Measurements from ENCODE around the gene RNF169. TPM values are rescaled to one million over a fixed set of nuclear protein-coding genes. Genes with fewer than 3 reads are reported as not detected.

RNF169 gene
- total RNA-seq, 1 experiment from 2014 or later: 19.7 TPM

GRCh38 chr11:74860743-74861142 is 112.1 kb downstream of the RNF169 start:
- POLR2A ChIA-PET (ENCODE audit: low non-redundant PET): no interaction called here
- peaks cover 21% of the 10 kb centered on the region for H3K9me3 ChIP-seq (ENCODE audit: low read depth, low read length, poor library complexity, severe bottlenecking)
- no peak for TF ChIP-seq EZH2 (IDR thresholded peaks at IDR 0.05; ENCODE audit: borderline replicate concordance, low read depth, low read length, poor library complexity, severe bottlenecking)
- TF ChIP-seq, protein P1, sequence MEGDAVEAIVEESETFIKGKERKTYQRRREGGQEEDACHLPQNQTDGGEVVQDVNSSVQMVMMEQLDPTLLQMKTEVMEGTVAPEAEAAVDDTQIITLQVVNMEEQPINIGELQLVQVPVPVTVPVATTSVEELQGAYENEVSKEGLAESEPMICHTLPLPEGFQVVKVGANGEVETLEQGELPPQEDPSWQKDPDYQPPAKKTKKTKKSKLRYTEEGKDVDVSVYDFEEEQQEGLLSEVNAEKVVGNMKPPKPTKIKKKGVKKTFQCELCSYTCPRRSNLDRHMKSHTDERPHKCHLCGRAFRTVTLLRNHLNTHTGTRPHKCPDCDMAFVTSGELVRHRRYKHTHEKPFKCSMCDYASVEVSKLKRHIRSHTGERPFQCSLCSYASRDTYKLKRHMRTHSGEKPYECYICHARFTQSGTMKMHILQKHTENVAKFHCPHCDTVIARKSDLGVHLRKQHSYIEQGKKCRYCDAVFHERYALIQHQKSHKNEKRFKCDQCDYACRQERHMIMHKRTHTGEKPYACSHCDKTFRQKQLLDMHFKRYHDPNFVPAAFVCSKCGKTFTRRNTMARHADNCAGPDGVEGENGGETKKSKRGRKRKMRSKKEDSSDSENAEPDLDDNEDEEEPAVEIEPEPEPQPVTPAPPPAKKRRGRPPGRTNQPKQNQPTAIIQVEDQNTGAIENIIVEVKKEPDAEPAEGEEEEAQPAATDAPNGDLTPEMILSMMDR (conservative IDR thresholded peaks at IDR 0.05; ENCODE audit: low read depth, low read length): no peak
- intact Hi-C loops (cut with micrococcal nuclease; ENCODE audit: unreplicated experiment): no loop called here
- H3K36me3 ChIP-seq (ENCODE audit: insufficient read depth, low read length, poor library complexity, severe bottlenecking): peaks cover 10% of the 10 kb centered on the region
- no peaks in the 10 kb centered on the region for H3K27me3 ChIP-seq (replicated peaks; ENCODE audit: insufficient read depth, low read depth, low read length, poor library complexity)
- CTCF ChIA-PET: interaction anchor here (0.6 kb wide), 1 partner anchor 123 kb away, joined by 3 read pairs; no protein-coding TSS in a partner anchor
- no peak for DNase-seq (ENCODE audit: low spot score)
- H3K4me1 ChIP-seq (ENCODE audit: insufficient read depth, low read length, poor library complexity, severe bottlenecking): no peaks in the 10 kb centered on the region
- BruUV-seq (replicated peaks): no TSS peak
- H3K27ac ChIP-seq (ENCODE audit: low read depth, low read length, poor library complexity, severe bottlenecking): no peak overlapping the region
- no peak overlapping the region for H3K4me3 ChIP-seq (ENCODE audit: low read depth, low read length, poor library complexity, severe bottlenecking)

- CTCF ChIA-PET: no interaction called here
Measured at GRCh38 chr11:74863410-74863809, 114.8 kb downstream of the RNF169 start.

GRCh38 chr11:74866557-74866956 is 117.9 kb downstream of the RNF169 start:
- peaks cover 66% of the 10 kb centered on the region for H3K9me3 ChIP-seq (ENCODE audit: low read depth, low read length, poor library complexity, severe bottlenecking)
- intact Hi-C loops (cut with micrococcal nuclease; ENCODE audit: unreplicated experiment): no loop called here
- BruUV-seq (replicated peaks): no TSS peak
- no peak overlapping the region for H3K4me3 ChIP-seq (ENCODE audit: low read depth, low read length, poor library complexity, severe bottlenecking)
- no peak overlapping the region for H3K27ac ChIP-seq (ENCODE audit: low read depth, low read length, poor library complexity, severe bottlenecking)
- DNase-seq (ENCODE audit: low spot score): no peak
- ChIA-PET CTCF (interaction anchor here (0.7 kb wide), 1 partner anchor 1343 kb away, joined by 5 read pairs; no protein-coding TSS in a partner anchor), POLR2A (ENCODE audit: low non-redundant PET) (no interaction called here)
- H3K4me1 ChIP-seq (ENCODE audit: insufficient read depth, low read length, poor library complexity, severe bottlenecking): no peaks in the 10 kb centered on the region
- TF ChIP-seq, protein P1 (conservative IDR thresholded peaks at IDR 0.05; ENCODE audit: low read depth, low read length): no peak
- TF ChIP-seq EZH2 (IDR thresholded peaks at IDR 0.05; ENCODE audit: borderline replicate concordance, low read depth, low read length, poor library complexity, severe bottlenecking): no peak
- H3K27me3 ChIP-seq (replicated peaks; ENCODE audit: insufficient read depth, low read depth, low read length, poor library complexity): no peaks in the 10 kb centered on the region
- peaks cover 14% of the 10 kb centered on the region for H3K36me3 ChIP-seq (ENCODE audit: insufficient read depth, low read length, poor library complexity, severe bottlenecking)

More at GRCh38 chr11:74863410-74863809, 114.8 kb downstream of the RNF169 start:
- no peak overlapping the region for H3K27ac ChIP-seq (ENCODE audit: low read depth, low read length, poor library complexity, severe bottlenecking)
- peaks cover 46% of the 10 kb centered on the region for H3K9me3 ChIP-seq (ENCODE audit: low read depth, low read length, poor library complexity, severe bottlenecking)
- BruUV-seq (replicated peaks): no TSS peak
- POLR2A ChIA-PET (ENCODE audit: low non-redundant PET): no interaction called here
- intact Hi-C loops (cut with micrococcal nuclease; ENCODE audit: unreplicated experiment): no loop called here
- no peak overlapping the region for H3K4me3 ChIP-seq (ENCODE audit: low read depth, low read length, poor library complexity, severe bottlenecking)
- H3K4me1 ChIP-seq (ENCODE audit: insufficient read depth, low read length, poor library complexity, severe bottlenecking): no peaks in the 10 kb centered on the region
- peaks cover 4% of the 10 kb centered on the region for H3K36me3 ChIP-seq (ENCODE audit: insufficient read depth, low read length, poor library complexity, severe bottlenecking)
- DNase-seq (ENCODE audit: low spot score): no peak
- no peak for TF ChIP-seq EZH2 (IDR thresholded peaks at IDR 0.05; ENCODE audit: borderline replicate concordance, low read depth, low read length, poor library complexity, severe bottlenecking)
- TF ChIP-seq, protein P1 (conservative IDR thresholded peaks at IDR 0.05; ENCODE audit: low read depth, low read length): no peak
- H3K27me3 ChIP-seq (replicated peaks; ENCODE audit: insufficient read depth, low read depth, low read length, poor library complexity): no peaks in the 10 kb centered on the region
